Measurements from ENCODE around the gene RNF144A. TPM values are rescaled to one million over a fixed set of nuclear protein-coding genes. Genes with fewer than 3 reads are reported as not detected.

RNF144A gene
- total RNA-seq, 1 experiment from 2014 or later, result 13.0 TPM

- H3K27me3 ChIP-seq (ENCODE audit: insufficient read depth, low read length), result no peaks in the 10 kb centered on the region
- RAD21 ChIA-PET (ENCODE audit: low non-redundant PET in 1 of 2, low total read pairs in 2 of 2, uncharacterized antibody in 2 of 2, unreplicated experiment in 2 of 2), result no interaction called here
- H3K4me1 ChIP-seq (ENCODE audit: control insufficient read depth in 1 of 2, insufficient read depth in 2 of 2, low read length in 2 of 2), result no peaks in the 10 kb centered on the region
- H3K27ac ChIP-seq (ENCODE audit: low read depth, low read length), result no peak overlapping the region
- TF ChIP-seq CEBPB (IDR thresholded peaks at IDR 0.05; ENCODE audit: low read depth) (no peak), POLR2A (IDR thresholded peaks at IDR 0.05; ENCODE audit: borderline replicate concordance, extremely low read depth, insufficient read depth, insufficient read length) (no peak), EZH2phosphoT487 (IDR thresholded peaks at IDR 0.05; ENCODE audit: borderline replicate concordance) (no peak), EGR1 (IDR thresholded peaks at IDR 0.05; ENCODE audit: low read depth) (no peak), JUND (IDR thresholded peaks at IDR 0.05) (no peak), EZH2 (IDR thresholded peaks at IDR 0.05) (no peak), ZBTB33 (IDR thresholded peaks at IDR 0.05; ENCODE audit: extremely low read depth, insufficient replicate concordance, low read length) (no peak), ATF3 (IDR thresholded peaks at IDR 0.05) (no peak), FOSL1 (IDR thresholded peaks at IDR 0.05; ENCODE audit: low read depth) (no peak)
- H2AFZ ChIP-seq (ENCODE audit: low read depth, low read length, poor library complexity, severe bottlenecking), result no peak overlapping the region
- CTCF ChIA-PET, result no interaction called here
- no peaks in the 10 kb centered on the region for H3K9me3 ChIP-seq (ENCODE audit: control insufficient read depth in 1 of 2, insufficient read depth in 1 of 2, low read depth in 1 of 2, low read length in 2 of 2)
- no peaks in the 10 kb centered on the region for H3K79me2 ChIP-seq (ENCODE audit: insufficient read depth, low read length)
- no peaks in the 10 kb centered on the region for H3K9me2 ChIP-seq (ENCODE audit: insufficient read depth)
- H3K36me3 ChIP-seq (ENCODE audit: control insufficient read depth in 1 of 2, insufficient read depth in 2 of 2, low read length in 2 of 2), result no peaks in the 10 kb centered on the region
- POLR2A ChIA-PET, result no interaction called here
- H4K20me1 ChIP-seq (ENCODE audit: insufficient read depth), result no peaks in the 10 kb centered on the region
- DNase-seq (ENCODE audit: low read depth, low spot score) (no peak), ATAC-seq (no peak)
- intact Hi-C loops (cut with micrococcal nuclease), result no loop called here
- no TSS peak for BruUV-seq (replicated peaks)
- H3K4me2 ChIP-seq (ENCODE audit: low read length), result no peak overlapping the region
- H3K4me3 ChIP-seq (replicated peaks in 1 of 2; ENCODE audit: low read depth in 1 of 2, low read length in 2 of 2), result no peak overlapping the region
- no peak overlapping the region for H3K9ac ChIP-seq (ENCODE audit: low read length)
Measured at GRCh38 chr2:6959751-6960150, 42.5 kb downstream of the RNF144A start.

- no peak overlapping the region for H3K4me3 ChIP-seq (replicated peaks in 1 of 2; ENCODE audit: low read depth in 1 of 2, low read length in 2 of 2)
- BruUV-seq (replicated peaks), result no TSS peak
- H3K27ac ChIP-seq (ENCODE audit: low read depth, low read length), result no peak overlapping the region
- H4K20me1 ChIP-seq (ENCODE audit: insufficient read depth), result no peaks in the 10 kb centered on the region
- H3K4me2 ChIP-seq (ENCODE audit: low read length), result no peak overlapping the region
- POLR2A ChIA-PET, result no interaction called here
- no peak for TF ChIP-seq SIN3A (IDR thresholded peaks at IDR 0.05; ENCODE audit: low read depth)
- no peak for TF ChIP-seq ZNF274 (IDR thresholded peaks at IDR 0.05; ENCODE audit: low read depth, low read length)
- TF ChIP-seq EGR1 (IDR thresholded peaks at IDR 0.05; ENCODE audit: low read depth), result no peak
- no peak for TF ChIP-seq SP1 (IDR thresholded peaks at IDR 0.05; ENCODE audit: low read depth)
- TF ChIP-seq CEBPB (IDR thresholded peaks at IDR 0.05; ENCODE audit: low read depth), result no peak
- no peak for TF ChIP-seq EZH2 (IDR thresholded peaks at IDR 0.05)
- H3K36me3 ChIP-seq (ENCODE audit: control insufficient read depth in 1 of 2, insufficient read depth in 2 of 2, low read length in 2 of 2), result no peaks in the 10 kb centered on the region
- RAD21 ChIA-PET (ENCODE audit: low non-redundant PET in 1 of 2, low total read pairs in 2 of 2, uncharacterized antibody in 2 of 2, unreplicated experiment in 2 of 2), result no interaction called here
- no peaks in the 10 kb centered on the region for H3K9me2 ChIP-seq (ENCODE audit: insufficient read depth)
- DNase-seq (ENCODE audit: low read depth, low spot score), result no peak
- no peaks in the 10 kb centered on the region for H3K79me2 ChIP-seq (ENCODE audit: insufficient read depth, low read length)
- no peaks in the 10 kb centered on the region for H3K4me1 ChIP-seq (ENCODE audit: control insufficient read depth in 1 of 2, insufficient read depth in 2 of 2, low read length in 2 of 2)
- ATAC-seq, result no peak
- no peaks in the 10 kb centered on the region for H3K27me3 ChIP-seq (ENCODE audit: insufficient read depth, low read length)
- H3K9ac ChIP-seq (ENCODE audit: low read length), result no peak overlapping the region
- H2AFZ ChIP-seq (ENCODE audit: low read depth, low read length, poor library complexity, severe bottlenecking), result no peak overlapping the region
- no peaks in the 10 kb centered on the region for H3K9me3 ChIP-seq (ENCODE audit: control insufficient read depth in 1 of 2, insufficient read depth in 1 of 2, low read depth in 1 of 2, low read length in 2 of 2)
- CTCF ChIA-PET, result no interaction called here
- intact Hi-C loops (cut with micrococcal nuclease), result no loop called here
Measured at GRCh38 chr2:6960659-6961058, 43.4 kb downstream of the RNF144A start.

All from HCT116 (cell line).